ENCODE measurements around the gene TGFBI. TPM values are rescaled to one million over a fixed set of nuclear protein-coding genes. Genes with fewer than 3 reads are reported as not detected.
A peak's percentile ranks its signal among the peaks of the same experiment; 100 is the strongest.

The TGFBI gene
- total and polyA plus RNA-seq, 8 donors: 3.7 to 50.1 (median 14.3) TPM

GRCh38 chr5:136108180-136108611 lies 79.4 kb downstream of the TGFBI start:
- DNase-seq (peak in 1 of 6 donors; percentile 30), ATAC-seq (peak; percentile 71 to 92 (median 87)), FAIRE-seq (no peak)
- H3K27me3 ChIP-seq: no peaks in the 10 kb centered on the region
- H3K9me3 ChIP-seq: no peaks in the 10 kb centered on the region
- intact Hi-C loops (cut with DNase I): no loop called here
- TF ChIP-seq, protein P1, sequence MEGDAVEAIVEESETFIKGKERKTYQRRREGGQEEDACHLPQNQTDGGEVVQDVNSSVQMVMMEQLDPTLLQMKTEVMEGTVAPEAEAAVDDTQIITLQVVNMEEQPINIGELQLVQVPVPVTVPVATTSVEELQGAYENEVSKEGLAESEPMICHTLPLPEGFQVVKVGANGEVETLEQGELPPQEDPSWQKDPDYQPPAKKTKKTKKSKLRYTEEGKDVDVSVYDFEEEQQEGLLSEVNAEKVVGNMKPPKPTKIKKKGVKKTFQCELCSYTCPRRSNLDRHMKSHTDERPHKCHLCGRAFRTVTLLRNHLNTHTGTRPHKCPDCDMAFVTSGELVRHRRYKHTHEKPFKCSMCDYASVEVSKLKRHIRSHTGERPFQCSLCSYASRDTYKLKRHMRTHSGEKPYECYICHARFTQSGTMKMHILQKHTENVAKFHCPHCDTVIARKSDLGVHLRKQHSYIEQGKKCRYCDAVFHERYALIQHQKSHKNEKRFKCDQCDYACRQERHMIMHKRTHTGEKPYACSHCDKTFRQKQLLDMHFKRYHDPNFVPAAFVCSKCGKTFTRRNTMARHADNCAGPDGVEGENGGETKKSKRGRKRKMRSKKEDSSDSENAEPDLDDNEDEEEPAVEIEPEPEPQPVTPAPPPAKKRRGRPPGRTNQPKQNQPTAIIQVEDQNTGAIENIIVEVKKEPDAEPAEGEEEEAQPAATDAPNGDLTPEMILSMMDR (IDR thresholded peaks at IDR 0.05): no peak
- H3K36me3 ChIP-seq: no peaks in the 10 kb centered on the region
- no peak overlapping the region for H3K27ac ChIP-seq
- 34 to 38% methylated on average over 2 of the region's 2 CpGs for WGBS, 2 donors
- no peak overlapping the region for H3K4me3 ChIP-seq
- peaks cover 4 to 11% (median 9%) of the 10 kb centered on the region in 3 donors for H3K4me1 ChIP-seq

GRCh38 chr5:136108766-136109165 lies 80.0 kb downstream of the TGFBI start:
- Histone ChIP-seq H3K9me3 (no peaks in the 10 kb centered on the region), H3K4me3 (no peak overlapping the region), H3K36me3 (no peaks in the 10 kb centered on the region), H3K27ac (no peak overlapping the region), H3K27me3 (no peaks in the 10 kb centered on the region), H3K4me1 (peaks cover 4 to 11% (median 9%) of the 10 kb centered on the region in 3 donors)
- 93 to 98% methylated on average over 1 of the region's 1 CpG for WGBS, 2 donors
- no peak for ATAC-seq
- TF ChIP-seq, protein P1 (IDR thresholded peaks at IDR 0.05): no peak
- no peak for DNase-seq
- intact Hi-C loops (cut with DNase I): no loop called here
- no peak for FAIRE-seq

DNA sequence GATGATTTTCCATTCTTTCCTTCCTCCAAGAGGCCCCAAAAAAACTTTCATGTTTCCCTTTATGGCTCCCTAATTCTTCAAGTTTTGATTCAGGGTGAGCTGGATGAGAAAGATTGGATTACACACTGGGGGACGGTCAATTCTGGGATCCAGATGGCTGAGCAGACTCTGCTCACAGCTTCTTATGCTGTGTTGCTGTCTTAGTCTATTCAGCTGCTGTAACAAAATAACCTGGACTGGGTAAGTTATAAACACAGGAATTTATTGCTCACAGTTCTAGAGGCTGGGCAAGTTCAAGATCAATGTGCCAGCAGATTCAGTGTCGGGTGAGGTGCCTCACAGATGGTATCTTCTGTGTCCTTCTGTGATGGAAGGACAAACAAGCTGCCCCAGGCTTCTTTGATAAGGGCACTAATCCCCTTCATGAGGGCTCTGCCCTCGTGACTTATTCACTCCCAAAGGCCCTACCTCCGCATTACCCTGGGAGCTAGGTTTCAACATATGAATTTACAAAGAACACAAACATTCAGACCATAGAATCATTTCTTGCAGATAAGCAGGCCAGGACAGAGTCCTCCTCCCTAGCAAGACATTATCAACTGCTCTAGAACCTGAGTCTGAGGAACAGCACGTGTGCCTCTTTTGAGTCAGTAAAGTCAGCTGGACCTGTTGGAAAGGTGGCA lies 80.8 kb downstream of the TGFBI start:
- Histone ChIP-seq H3K9me3 (no peaks in the 10 kb centered on the region), H3K4me1 (peaks cover 4 to 9% (median 6%) of the 10 kb centered on the region in 3 donors), H3K36me3 (no peaks in the 10 kb centered on the region), H3K27ac (no peak overlapping the region), H3K27me3 (no peaks in the 10 kb centered on the region), H3K4me3 (no peak overlapping the region)
- TF ChIP-seq, protein P1 (IDR thresholded peaks at IDR 0.05): no peak
- DNase-seq (no peak), FAIRE-seq (no peak), ATAC-seq (no peak)
- WGBS, 2 donors: 92 to 93% methylated on average over 5 of the region's 5 CpGs
- intact Hi-C loops (cut with DNase I): no loop called here

Other genes with a start within 250 kb of the TGFBI start
- 1 to 10 TPM in 3 of 6 donors, under 1 TPM in 3; 0.37 to 2.1 (median 1.1) TPM for gene SLC25A48, start 194.3 kb upstream of the TGFBI start, total RNA-seq
- gene SLC25A48, start 194.3 kb upstream of the TGFBI start, polyA plus RNA-seq: 1 to 10 TPM; 1.5 to 3.2 TPM
- not detected for gene IL9, start 133.1 kb upstream of the TGFBI start, total RNA-seq
- not detected for gene IL9, start 133.1 kb upstream of the TGFBI start, polyA plus RNA-seq
- gene LECT2, start 74.0 kb upstream of the TGFBI start, total RNA-seq: not detected
- not detected for gene LECT2, start 74.0 kb upstream of the TGFBI start, polyA plus RNA-seq
- gene SMAD5, start 103.9 kb downstream of the TGFBI start, total RNA-seq: 10 to 100 TPM; 18.5 to 46.1 (median 23.4) TPM
- 1 to 10 TPM; 4.3 to 8.8 TPM for gene SMAD5, start 103.9 kb downstream of the TGFBI start, polyA plus RNA-seq
- under 1 TPM in 5 of 6 donors, not detected in 1; 0.12 to 0.46 (median 0.32) TPM for gene SMIM32, start 164.2 kb downstream of the TGFBI start, total RNA-seq
- gene SMIM32, start 164.2 kb downstream of the TGFBI start, polyA plus RNA-seq: 1 to 10 TPM; 1.7 to 4.2 TPM

All from pancreas (tissue), 10 donors.